ENCODE measurements around the gene OSBPL3.

Gene OSBPL3

DNA sequence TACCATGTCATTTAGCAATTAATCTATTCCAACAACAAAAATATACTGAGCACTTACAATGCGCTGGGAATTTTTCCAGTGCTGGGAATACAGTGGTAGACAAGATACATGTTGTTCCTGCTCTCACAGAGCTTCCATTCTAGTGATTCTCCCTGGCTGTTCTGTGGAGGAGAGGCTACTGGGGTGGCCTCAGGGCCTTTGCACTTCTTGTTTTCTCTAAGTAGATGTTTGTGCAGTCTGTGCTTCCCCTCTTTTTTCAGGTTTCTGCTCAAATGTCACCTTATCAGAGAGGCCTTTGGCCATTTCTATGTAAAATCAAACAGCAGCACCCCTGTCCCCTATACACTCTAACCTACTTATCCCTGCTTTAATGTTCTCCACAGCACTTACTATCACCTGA lies 24.7 kb downstream of the OSBPL3 start:
- DNase-seq (ENCODE audit: low read depth): no peak

GRCh38 chr7:24952464-24952863 lies 27.5 kb downstream of the OSBPL3 start:
- DNase-seq (ENCODE audit: low read depth): no peak

- DNase-seq (ENCODE audit: low read depth): no peak
These were observed 28.5 kb downstream of the OSBPL3 start for GRCh38 chr7:24951441-24951980.

- DNase-seq (ENCODE audit: low read depth): no peak
These were observed 30.1 kb downstream of the OSBPL3 start for GRCh38 chr7:24949884-24950283.

GRCh38 chr7:24948739-24949138 lies 31.2 kb downstream of the OSBPL3 start:
- no peak for DNase-seq (ENCODE audit: low read depth)

GRCh38 chr7:24946467-24946866 lies 33.5 kb downstream of the OSBPL3 start:
- DNase-seq (ENCODE audit: low read depth): no peak

- no peak for DNase-seq (ENCODE audit: low read depth)
These were observed 34.1 kb downstream of the OSBPL3 start for GRCh38 chr7:24945899-24946298.

- no peak for DNase-seq (ENCODE audit: low read depth)
These were observed 36.7 kb downstream of the OSBPL3 start for GRCh38 chr7:24943096-24943948.

DNA sequence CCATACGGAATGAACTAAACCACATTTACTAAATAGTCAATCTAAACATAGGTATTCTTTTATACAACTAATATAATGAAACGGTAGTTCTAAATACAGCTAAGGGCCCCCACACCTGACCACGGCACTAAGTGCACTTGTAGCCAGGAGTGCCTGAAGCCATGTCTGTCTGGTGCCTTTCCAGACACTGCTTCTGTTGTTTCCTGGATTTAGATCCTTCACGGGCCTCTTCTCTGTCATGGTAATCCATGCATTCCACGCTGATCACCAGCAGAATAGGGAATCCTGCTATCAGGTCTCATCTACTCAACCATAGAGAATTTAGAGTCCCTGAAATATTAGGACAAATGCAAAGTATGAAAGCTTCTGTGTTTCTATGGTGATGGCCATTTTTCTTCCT lies 37.8 kb downstream of the OSBPL3 start:
- no peak for DNase-seq (ENCODE audit: low read depth)

- DNase-seq (ENCODE audit: low read depth): no peak
These were observed 40.6 kb downstream of the OSBPL3 start for GRCh38 chr7:24939416-24939815.

- no peak for DNase-seq (ENCODE audit: low read depth)
These were observed 43.7 kb downstream of the OSBPL3 start for GRCh38 chr7:24936121-24936824.

GRCh38 chr7:24933298-24933697 lies 46.7 kb downstream of the OSBPL3 start:
- DNase-seq (ENCODE audit: low read depth): no peak

DNA sequence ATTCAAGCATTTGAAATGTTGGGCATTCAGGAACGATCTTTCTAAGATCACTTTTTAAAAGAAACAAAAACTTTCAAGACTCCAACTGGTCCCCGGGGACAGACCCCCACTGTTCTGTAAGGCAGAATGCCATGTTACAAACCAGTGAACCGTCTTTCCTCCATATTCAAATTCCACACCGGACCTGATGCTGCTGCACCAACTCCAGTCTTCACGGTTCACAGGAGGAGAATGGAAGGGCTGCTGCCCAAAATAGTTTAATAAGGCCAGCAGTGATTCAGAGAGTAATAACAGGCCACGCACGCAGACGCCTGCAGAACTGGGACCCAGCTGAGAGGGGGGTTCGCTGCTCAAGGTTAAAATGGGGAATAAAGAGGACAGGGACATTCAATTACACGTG lies 47.2 kb downstream of the OSBPL3 start:
- no peak for DNase-seq (ENCODE audit: low read depth)

- no peak for DNase-seq (ENCODE audit: low read depth)
These were observed 47.6 kb downstream of the OSBPL3 start for GRCh38 chr7:24932389-24932788.

DNA sequence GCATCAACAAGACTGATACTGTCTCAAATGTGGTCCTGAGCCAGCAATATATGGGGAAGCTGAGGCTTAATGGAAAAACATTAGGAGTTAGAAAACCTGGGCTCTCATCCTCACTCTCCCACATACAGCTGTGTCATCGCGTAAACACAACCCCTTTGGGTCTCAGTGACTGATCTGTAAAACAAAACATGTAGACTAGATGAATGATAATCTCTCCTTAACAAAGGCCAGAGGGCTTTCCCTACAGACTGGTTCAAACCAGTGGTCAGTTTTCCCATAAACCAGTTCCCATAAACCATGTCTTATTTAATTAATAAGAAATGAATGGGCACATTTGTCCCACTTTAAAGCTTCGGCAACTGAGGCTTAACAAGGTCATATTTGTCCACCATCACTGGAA lies 48.1 kb downstream of the OSBPL3 start:
- no peak for DNase-seq (ENCODE audit: low read depth)

DNA sequence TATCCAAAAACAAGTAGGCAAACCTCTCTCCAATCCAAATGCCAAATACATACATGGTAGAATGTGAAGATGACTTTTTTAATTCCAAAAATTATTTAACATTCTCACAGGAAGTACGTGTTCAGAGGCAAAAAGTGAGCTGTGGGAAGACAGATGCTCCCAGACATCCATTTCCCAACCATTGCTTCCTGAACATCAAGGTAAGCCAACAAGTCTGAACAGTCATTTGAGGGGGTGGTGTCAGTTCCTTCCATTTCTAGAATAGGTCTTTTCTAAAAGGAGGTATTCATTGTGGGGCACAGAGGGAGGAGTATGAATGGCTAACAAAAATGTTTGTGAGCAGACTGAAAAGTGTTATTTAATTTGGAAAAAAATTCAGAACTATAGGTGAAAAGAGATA lies 49.1 kb downstream of the OSBPL3 start:
- DNase-seq (ENCODE audit: low read depth): no peak

DNA sequence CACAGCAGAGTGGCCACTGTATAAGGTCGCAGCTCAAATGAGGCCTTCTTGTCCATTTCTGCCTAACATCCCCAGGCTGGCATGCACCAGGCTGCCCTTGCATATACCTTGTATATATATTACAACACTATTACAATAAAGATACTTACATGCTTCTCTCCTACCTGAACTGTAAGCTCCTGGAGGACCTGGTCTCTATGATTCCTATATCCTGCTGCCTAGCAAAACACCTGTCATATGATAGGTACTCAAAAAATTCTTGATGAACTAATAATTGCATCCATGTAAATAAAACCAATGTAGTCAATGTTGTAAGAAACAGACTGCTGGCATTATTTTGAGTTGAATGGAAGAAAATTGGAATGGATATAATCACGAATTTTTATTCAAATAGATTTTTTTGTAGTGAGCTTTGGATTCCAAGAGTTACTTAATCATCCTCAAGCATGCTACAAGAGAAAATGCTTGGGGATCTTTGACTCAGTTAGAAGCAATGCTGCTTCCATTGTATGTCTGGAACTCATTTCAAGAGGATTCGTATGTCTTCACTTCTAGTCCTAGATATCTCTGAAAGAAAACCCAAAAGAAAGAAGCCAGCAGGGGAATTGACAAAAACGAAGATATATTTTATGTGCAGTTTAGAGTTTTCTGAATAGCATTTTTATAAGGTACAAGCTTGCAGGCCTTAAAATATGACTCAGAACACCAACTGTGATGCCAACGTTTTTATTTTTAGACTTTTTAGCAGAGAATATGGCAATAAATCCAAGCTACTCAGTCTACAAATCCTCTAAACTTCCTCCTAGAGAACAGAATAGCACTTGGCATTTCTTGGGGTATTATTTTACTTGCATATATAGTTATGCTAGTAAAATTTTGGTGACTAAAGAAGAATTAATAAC lies 53.1 kb downstream of the OSBPL3 start:
- DNase-seq (ENCODE audit: low read depth): no peak

DNA sequence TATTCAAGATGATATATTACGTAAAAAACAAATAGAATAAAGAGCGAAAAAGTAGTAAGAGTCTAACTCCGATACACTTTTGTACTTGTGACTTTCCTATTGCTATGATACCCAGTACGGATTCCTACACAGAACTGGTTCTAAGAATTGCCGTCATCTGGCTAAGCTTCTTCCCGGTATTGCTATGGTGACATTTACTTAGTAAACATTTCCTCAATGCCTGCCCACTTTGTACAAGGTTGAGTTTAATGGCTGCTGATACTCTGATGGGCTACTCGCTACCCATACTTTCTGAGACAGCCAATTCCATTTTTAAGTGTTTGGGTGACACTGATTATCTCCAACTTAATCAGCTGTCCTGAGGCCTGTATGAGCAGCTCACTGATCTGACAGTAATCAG lies 55.6 kb downstream of the OSBPL3 start:
- no peak for DNase-seq (ENCODE audit: low read depth)

DNA sequence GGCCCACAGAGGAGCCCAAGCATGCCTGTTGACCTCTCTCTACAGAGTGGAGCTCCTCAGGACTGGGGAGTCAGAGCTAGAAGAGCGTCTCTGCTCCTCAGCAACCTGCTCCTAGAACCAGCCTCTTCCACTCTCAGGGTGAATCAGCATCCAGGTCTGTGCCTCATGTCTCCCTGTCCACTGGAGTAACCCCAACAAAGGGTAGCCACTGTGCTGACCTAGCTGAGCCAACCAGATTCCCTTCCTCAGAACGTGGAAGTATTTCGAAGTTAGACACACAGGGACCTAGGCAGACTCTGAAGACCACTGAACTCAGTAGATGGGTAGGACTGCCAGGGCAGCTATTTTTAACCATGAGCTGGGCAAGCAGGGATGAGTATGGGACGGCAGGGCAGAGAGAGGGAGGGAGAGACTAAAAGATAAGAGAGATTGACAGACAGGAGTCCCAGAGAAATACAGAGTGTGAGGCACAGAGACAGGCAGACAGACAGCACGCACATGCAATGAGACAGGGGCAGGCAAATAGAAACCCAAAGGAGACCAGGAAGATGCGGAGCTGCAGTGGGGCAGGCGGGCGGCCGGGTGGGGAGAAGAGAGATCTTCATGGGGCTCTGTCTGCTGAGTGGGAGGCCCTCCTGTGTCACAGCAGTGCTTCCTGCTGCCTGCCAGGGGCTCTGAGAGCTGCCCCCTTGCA lies 56.7 kb downstream of the OSBPL3 start:
- DNase-seq (ENCODE audit: low read depth): no peak

- no peak for DNase-seq (ENCODE audit: low read depth)
These were observed 57.7 kb downstream of the OSBPL3 start for GRCh38 chr7:24922099-24922773.

DNA sequence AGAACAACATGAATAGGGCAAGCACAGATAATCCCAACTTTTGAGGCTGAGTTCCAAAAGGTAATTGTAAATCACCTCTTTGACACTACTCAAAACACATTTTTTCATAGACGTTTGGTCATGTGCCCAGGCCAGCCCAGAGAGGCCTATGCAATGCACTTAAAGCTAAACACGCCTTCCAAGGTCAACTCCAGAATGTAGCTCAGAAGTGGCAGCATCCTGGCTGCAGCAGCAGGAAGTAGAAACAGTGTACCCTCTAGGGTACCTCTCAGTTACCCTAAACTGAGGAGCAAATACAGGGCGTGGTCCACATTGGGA lies 58.7 kb downstream of the OSBPL3 start:
- no peak for DNase-seq (ENCODE audit: low read depth)

Data from T-helper 22 cell (primary cell).